Adrenal gland (tissue), 5 donors: ENCODE results near the gene CFAP74.

Experiments
- POLR2A ChIP-seq, 2 donors: fragments of 450-650 bp; IDR thresholded peaks; one replicate each; pipeline ENCODE4 v1.6.1; 2017; ENCODE audit warnings: antibody characterized with exemption in 2 of 2, mild to moderate bottlenecking in 2 of 2, moderate library complexity in 1 of 2
- TF ChIP-seq, protein P1 (sequence below), 6 experiments: fragments of 450-650 bp in 4 of 6; fragments of 200-600 bp in 2 of 6; sonication (generic) in 1 of 6; IDR thresholded peaks; 1 replicate in 5 of 6; 2 replicates in 1 of 6; pipeline versions ENCODE4 v1.5.1 to v1.8.0; 2016 to 2021; ENCODE audit warnings: antibody characterized with exemption in 6 of 6, mild to moderate bottlenecking in 2 of 6, moderate library complexity in 1 of 6
- donor health status: DM: no; HTN: no; CAD: no.

DNA sequence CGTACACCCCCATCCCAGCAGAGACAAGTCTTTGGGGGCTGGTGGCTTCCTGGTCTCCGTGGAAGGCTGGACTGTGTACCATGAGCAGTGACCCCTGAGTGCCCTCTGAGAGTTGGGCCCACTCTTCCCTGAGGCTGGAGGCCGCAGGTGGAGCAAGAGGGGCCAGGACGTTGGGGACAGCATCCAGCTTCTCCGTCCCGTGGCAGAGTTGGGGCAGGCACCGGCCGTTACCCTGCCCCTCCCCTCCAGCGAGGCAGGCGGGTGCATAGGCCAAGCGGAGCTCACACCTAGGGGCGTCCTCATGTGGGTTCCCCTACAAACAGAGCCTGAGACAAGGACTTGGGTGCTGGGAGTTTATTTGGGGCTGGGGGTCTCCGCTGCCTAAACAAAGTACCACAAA lies 29.6 kb upstream of the CFAP74 start:
- TF ChIP-seq, protein P1, sequence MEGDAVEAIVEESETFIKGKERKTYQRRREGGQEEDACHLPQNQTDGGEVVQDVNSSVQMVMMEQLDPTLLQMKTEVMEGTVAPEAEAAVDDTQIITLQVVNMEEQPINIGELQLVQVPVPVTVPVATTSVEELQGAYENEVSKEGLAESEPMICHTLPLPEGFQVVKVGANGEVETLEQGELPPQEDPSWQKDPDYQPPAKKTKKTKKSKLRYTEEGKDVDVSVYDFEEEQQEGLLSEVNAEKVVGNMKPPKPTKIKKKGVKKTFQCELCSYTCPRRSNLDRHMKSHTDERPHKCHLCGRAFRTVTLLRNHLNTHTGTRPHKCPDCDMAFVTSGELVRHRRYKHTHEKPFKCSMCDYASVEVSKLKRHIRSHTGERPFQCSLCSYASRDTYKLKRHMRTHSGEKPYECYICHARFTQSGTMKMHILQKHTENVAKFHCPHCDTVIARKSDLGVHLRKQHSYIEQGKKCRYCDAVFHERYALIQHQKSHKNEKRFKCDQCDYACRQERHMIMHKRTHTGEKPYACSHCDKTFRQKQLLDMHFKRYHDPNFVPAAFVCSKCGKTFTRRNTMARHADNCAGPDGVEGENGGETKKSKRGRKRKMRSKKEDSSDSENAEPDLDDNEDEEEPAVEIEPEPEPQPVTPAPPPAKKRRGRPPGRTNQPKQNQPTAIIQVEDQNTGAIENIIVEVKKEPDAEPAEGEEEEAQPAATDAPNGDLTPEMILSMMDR (IDR thresholded peaks at IDR 0.05) = no peak
- no peak for TF ChIP-seq POLR2A (IDR thresholded peaks at IDR 0.05)
